HL-60 (cell line): ENCODE measurements around the gene ARL11.

Source experiments
- DNase-seq, 2 experiments: peaks; one replicate each; pipeline ENCODE4 v3.0.0-alpha.2; 2010 to 2020; ENCODE audit warnings: low read depth in 1 of 2, low spot score in 1 of 2
- H3K27ac ChIP-seq: fragments of 250-450 bp; sonication (Bioruptor Pico); replicated peaks from 2 replicates; pipeline ENCODE4 v1.5.1; 2020; ENCODE audit warnings: mild to moderate bottlenecking, moderate library complexity
- H3K27me3 ChIP-seq: fragments of 250-450 bp; sonication (Bioruptor Pico); 2 replicates; pipeline ENCODE4 v1.5.1; 2021; ENCODE audit warnings: mild to moderate bottlenecking, moderate library complexity; ENCODE audit not compliant: insufficient read depth, poor library complexity, severe bottlenecking
- H3K4me3 ChIP-seq: replicated peaks from 2 replicates; pipeline ENCODE4 v1.5.1; 2011; ENCODE audit warnings: mild to moderate bottlenecking, control low read depth, low read length; ENCODE audit not compliant: insufficient read depth
- GABPA ChIP-seq: IDR thresholded peaks from 2 replicates; pipeline ENCODE4 v1.6.1; 2012; ENCODE audit warnings: low read depth
- POLR2AphosphoS5 ChIP-seq: IDR thresholded peaks from 2 replicates; pipeline ENCODE4 v1.6.1; 2012; ENCODE audit warnings: low read depth
- SPI1 ChIP-seq: IDR thresholded peaks from 2 replicates; pipeline ENCODE4 v1.6.1; 2012; ENCODE audit warnings: low read depth, mild to moderate bottlenecking, borderline replicate concordance
- TF ChIP-seq, protein P1 (sequence below): IDR thresholded peaks from one replicate; pipeline ENCODE4 v1.5.1; 2011; ENCODE audit warnings: low read length, control low read depth, inconsistent platforms; ENCODE audit not compliant: insufficient read depth
- TF ChIP-seq, protein P2 (sequence below): IDR thresholded peaks from 2 replicates; pipeline ENCODE4 v1.6.1; 2012; ENCODE audit warnings: low read depth; ENCODE audit not compliant: insufficient replicate concordance

Gene ARL11

DNA sequence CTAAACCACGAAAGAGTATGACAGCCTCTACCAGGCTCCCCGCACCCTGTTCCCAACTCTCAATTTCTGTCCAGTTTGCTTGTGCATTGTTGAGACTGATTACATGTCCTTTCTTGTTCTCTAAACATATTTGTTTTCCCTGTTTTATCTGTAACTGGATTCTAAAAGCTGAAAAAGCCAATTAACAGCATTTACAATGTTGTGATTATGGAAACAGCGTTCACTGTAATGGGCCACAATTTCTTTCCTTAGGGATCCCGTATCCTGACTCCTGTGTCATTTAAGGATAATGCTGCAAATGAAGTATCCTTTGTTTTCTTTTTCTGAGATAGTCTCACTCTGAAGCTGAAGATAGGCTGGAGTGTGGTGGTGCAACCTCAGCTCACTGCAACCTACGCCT is 42.5 kb downstream of the ARL11 start:
- no peak overlapping the region for H3K27ac ChIP-seq
- H3K4me3 ChIP-seq = no peak overlapping the region
- no peaks in the 10 kb centered on the region for H3K27me3 ChIP-seq
- TF ChIP-seq GABPA (no peak), POLR2AphosphoS5 (no peak), SPI1 (no peak)
- TF ChIP-seq, protein P1, sequence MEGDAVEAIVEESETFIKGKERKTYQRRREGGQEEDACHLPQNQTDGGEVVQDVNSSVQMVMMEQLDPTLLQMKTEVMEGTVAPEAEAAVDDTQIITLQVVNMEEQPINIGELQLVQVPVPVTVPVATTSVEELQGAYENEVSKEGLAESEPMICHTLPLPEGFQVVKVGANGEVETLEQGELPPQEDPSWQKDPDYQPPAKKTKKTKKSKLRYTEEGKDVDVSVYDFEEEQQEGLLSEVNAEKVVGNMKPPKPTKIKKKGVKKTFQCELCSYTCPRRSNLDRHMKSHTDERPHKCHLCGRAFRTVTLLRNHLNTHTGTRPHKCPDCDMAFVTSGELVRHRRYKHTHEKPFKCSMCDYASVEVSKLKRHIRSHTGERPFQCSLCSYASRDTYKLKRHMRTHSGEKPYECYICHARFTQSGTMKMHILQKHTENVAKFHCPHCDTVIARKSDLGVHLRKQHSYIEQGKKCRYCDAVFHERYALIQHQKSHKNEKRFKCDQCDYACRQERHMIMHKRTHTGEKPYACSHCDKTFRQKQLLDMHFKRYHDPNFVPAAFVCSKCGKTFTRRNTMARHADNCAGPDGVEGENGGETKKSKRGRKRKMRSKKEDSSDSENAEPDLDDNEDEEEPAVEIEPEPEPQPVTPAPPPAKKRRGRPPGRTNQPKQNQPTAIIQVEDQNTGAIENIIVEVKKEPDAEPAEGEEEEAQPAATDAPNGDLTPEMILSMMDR = no peak
- TF ChIP-seq, protein P2, sequence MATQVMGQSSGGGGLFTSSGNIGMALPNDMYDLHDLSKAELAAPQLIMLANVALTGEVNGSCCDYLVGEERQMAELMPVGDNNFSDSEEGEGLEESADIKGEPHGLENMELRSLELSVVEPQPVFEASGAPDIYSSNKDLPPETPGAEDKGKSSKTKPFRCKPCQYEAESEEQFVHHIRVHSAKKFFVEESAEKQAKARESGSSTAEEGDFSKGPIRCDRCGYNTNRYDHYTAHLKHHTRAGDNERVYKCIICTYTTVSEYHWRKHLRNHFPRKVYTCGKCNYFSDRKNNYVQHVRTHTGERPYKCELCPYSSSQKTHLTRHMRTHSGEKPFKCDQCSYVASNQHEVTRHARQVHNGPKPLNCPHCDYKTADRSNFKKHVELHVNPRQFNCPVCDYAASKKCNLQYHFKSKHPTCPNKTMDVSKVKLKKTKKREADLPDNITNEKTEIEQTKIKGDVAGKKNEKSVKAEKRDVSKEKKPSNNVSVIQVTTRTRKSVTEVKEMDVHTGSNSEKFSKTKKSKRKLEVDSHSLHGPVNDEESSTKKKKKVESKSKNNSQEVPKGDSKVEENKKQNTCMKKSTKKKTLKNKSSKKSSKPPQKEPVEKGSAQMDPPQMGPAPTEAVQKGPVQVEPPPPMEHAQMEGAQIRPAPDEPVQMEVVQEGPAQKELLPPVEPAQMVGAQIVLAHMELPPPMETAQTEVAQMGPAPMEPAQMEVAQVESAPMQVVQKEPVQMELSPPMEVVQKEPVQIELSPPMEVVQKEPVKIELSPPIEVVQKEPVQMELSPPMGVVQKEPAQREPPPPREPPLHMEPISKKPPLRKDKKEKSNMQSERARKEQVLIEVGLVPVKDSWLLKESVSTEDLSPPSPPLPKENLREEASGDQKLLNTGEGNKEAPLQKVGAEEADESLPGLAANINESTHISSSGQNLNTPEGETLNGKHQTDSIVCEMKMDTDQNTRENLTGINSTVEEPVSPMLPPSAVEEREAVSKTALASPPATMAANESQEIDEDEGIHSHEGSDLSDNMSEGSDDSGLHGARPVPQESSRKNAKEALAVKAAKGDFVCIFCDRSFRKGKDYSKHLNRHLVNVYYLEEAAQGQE = no peak
- no peak for DNase-seq

DNA sequence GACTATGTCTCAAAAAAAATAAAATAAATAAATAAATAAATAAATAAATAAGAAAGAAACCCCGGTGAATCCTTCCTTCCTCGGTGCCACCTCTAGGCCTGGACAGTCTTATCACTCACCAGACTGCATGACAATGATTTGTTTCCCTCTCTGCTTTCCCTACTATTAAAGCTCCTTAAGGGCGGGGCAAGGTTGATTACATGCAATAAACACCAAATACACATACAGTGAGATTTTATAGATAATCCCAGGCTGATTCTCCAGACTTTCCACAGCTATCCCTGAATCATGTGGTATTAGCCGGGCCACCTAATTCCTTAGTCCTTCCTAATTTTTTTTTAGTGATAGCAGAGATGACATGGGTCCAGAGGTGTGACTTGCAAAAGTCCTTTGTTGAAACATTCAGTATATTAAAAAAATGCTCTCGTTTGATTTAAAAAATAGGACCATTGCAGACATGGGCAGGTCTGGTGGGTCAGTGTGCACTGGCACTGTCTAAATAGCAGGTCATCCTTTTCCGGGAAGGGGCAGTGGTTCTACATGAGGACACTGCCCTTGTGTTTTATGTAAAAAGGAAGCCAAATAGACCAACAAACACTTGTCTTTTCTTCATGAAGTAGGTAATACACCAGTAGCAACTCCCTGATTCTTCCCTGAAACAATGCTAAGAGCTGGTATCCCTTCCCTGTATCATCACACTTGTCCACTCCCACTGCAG is 48.4 kb downstream of the ARL11 start:
- Histone ChIP-seq H3K4me3 (no peak overlapping the region), H3K27me3 (no peaks in the 10 kb centered on the region), H3K27ac (no peak overlapping the region)
- DNase-seq = no peak
- no peak for TF ChIP-seq GABPA
- no peak for TF ChIP-seq POLR2AphosphoS5
- TF ChIP-seq, protein P1 = no peak

DNA sequence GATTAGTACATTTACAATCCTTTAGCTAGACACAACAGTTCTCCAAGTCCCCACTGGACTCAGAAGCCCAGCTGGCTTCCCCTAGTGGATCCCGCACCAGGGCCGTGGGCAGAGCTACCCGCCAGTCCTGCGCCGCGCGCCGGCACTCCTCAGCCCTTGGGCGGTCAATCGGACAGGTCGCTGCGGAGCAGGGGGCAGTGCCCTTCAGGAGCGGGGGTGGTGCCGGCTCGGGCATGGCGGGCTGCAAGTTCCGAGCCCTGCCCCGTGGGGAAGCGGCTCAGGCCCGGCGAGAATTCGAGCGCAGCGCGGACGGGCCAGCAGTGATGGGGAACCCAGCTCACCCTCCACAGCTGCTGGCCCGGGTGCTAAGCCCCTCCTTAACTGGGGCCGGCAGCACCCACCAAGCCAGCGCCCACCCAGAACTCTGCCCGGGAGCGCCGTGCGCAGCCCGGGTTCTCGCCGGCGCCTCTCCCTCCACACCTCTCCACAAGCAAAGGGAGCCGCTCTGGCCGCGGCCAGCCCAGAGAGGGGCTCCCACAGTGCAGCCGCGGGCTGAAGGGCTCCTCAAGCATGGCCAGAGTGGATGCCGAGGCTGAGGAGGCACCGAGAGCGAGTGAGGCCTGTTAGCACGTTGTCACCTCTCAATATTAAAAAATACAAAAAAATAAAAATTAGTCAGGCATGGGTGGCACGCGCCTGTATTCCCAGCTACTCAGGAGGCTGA is 50.0 kb downstream of the ARL11 start:
- Histone ChIP-seq H3K4me3 (no peak overlapping the region), H3K27ac (no peak overlapping the region), H3K27me3 (no peaks in the 10 kb centered on the region)
- no peak for DNase-seq
- TF ChIP-seq, protein P2 = no peak
- TF ChIP-seq SPI1 (no peak), GABPA (no peak), POLR2AphosphoS5 (no peak)
- TF ChIP-seq, protein P1 = no peak
